Adrenal gland (tissue), 12 donors: ENCODE results near the gene RNF130. TPM values are rescaled to one million over a fixed set of nuclear protein-coding genes. Genes with fewer than 3 reads are reported as not detected.

Source experiments
- DNase-seq, 7 donors: peaks; one replicate each; pipeline ENCODE4 v3.0.0-alpha.2; 2019 to 2020
- H3K27ac ChIP-seq, 5 donors: fragments of 200-600 bp; sonication (generic) in 4 of 5; 1 replicate in 3 of 5; 2 replicates in 2 of 5; pipeline versions ENCODE4 v1.5.1 to v1.8.0; 2016 to 2020; ENCODE audit warnings: mild to moderate bottlenecking in 1 of 5
- H3K27me3 ChIP-seq: fragments of 200-600 bp; 2 replicates; pipeline ENCODE4 v1.8.0; 2021
- H3K36me3 ChIP-seq, 2 donors: fragments of 200-600 bp; replicated peaks in 1 of 2; 1 replicate in 1 of 2; 2 replicates in 1 of 2; pipeline versions ENCODE4 v1.5.1 to v1.8.0; 2018 to 2022
- H3K4me1 ChIP-seq, 2 donors: fragments of 200-600 bp; replicated peaks in 1 of 2; 1 replicate in 1 of 2; 2 replicates in 1 of 2; pipeline versions ENCODE4 v1.5.1 to v1.8.0; 2018 to 2021
- H3K4me3 ChIP-seq, 4 donors: fragments of 200-600 bp; sonication (generic) in 3 of 4; one replicate each; pipeline ENCODE4 v1.5.1; 2016 to 2018
- H3K9me3 ChIP-seq, 3 donors: fragments of 200-600 bp; sonication (generic) in 1 of 3; replicated peaks in 1 of 3; 1 replicate in 2 of 3; 2 replicates in 1 of 3; pipeline versions ENCODE4 v1.5.1 to v1.8.0; 2016 to 2021
- POLR2A ChIP-seq, 2 donors: fragments of 450-650 bp; IDR thresholded peaks; one replicate each; pipeline ENCODE4 v1.6.1; 2017; ENCODE audit warnings: antibody characterized with exemption in 2 of 2, mild to moderate bottlenecking in 2 of 2, moderate library complexity in 1 of 2
- WGBS, 4 donors: extraction: QIAGEN DNeasy Blood & Tissue Kit in 2 of 4; methylation state at CpG; one replicate each; pipeline versions ENCODE4 v1.1.5 to v1.1.7; 2013 to 2017; 5-methylcytosine and 5-hydroxymethylcytosine counted together
- intact Hi-C, 2 donors: fragments of 100-400 bp; cut with DNase I; formaldehyde crosslinking; loops; one replicate each; pipeline versions ENCODE4 v1.14.1 to v1.15.0; 2022 to 2023
- polyA plus RNA-seq, 3 donors: library from polyadenylated mRNA; stranded (reverse); fragments of 200-250 nt in 2 of 3; fragments of 350-450 nt in 1 of 3; fragmentation: Illumina TruSeq in 1 of 3; extraction: RNeasy Lipid Tissue Mini Kit (QIAGEN cat#74804) in 1 of 3; gene quantifications; one replicate each; pipeline ENCODE4 v1.2.3, GENCODE V29; 2013 to 2014
- total RNA-seq, 9 donors: library from RNA; depleted of rRNA in 4 of 9; stranded (reverse); fragments of >200 nt in 4 of 9; fragments of 120-200 nt in 1 of 9; fragmentation: NEBNext Ultra II Directional in 1 of 9; extraction: Animal tissue kit (Norgen Biotek cat#: 25700) in 1 of 9; gene quantifications; one replicate each; pipeline versions ENCODE4 v1.1.0 to v1.2.4, GENCODE V29; 2013 to 2023
- TF ChIP-seq, protein P1 (sequence below), 6 experiments: fragments of 450-650 bp in 4 of 6; fragments of 200-600 bp in 2 of 6; sonication (generic) in 1 of 6; IDR thresholded peaks; 1 replicate in 5 of 6; 2 replicates in 1 of 6; pipeline versions ENCODE4 v1.5.1 to v1.8.0; 2016 to 2021; ENCODE audit warnings: antibody characterized with exemption in 6 of 6, mild to moderate bottlenecking in 2 of 6, moderate library complexity in 1 of 6
- donor health status: healthy with polysubstance abuse.
- donor health status: Bipolar disorder and iron deficiency.
- donor health status: DM: yes; HTN: yes; CAD: no.
- donor health status: DM: no; HTN: no; CAD: no.
- donor health status: DM: no; HTN: no; CAD: no.
- donor health status: DM: yes; HTN: yes; CAD: no.

RNF130 gene
- total and polyA plus RNA-seq, 12 donors: 36.8 to 138 (median 75.1) TPM

DNA sequence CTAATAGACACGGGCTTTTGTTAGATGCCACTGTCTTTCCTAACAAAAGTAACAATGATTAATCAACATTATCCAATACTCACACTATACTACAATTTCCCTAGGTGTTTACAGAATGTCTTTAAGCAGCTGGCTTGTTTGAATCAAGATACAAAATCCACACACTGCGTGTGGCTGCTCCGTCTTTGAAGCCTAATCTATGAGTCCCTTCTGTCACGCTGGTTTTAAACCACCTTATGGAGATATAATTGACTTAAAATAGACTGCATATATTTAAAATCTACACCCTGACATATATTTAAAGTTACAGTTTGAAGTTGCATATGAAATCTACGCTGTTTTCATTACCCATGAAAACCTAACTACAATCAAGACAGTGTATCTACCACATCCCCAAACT lies 89.9 kb downstream of the RNF130 start:
- Histone ChIP-seq H3K27ac (no peak overlapping the region), H3K4me1 (no peaks in the 10 kb centered on the region), H3K9me3 (no peaks in the 10 kb centered on the region), H3K27me3 (no peaks in the 10 kb centered on the region), H3K4me3 (no peak overlapping the region), H3K36me3 (no peaks in the 10 kb centered on the region)
- WGBS, 4 donors: 94 to 96% (median 95%) methylated on average over 5 of the region's 5 CpGs
- intact Hi-C loops: no loop called here
- DNase-seq: no peak
- TF ChIP-seq, protein P1, sequence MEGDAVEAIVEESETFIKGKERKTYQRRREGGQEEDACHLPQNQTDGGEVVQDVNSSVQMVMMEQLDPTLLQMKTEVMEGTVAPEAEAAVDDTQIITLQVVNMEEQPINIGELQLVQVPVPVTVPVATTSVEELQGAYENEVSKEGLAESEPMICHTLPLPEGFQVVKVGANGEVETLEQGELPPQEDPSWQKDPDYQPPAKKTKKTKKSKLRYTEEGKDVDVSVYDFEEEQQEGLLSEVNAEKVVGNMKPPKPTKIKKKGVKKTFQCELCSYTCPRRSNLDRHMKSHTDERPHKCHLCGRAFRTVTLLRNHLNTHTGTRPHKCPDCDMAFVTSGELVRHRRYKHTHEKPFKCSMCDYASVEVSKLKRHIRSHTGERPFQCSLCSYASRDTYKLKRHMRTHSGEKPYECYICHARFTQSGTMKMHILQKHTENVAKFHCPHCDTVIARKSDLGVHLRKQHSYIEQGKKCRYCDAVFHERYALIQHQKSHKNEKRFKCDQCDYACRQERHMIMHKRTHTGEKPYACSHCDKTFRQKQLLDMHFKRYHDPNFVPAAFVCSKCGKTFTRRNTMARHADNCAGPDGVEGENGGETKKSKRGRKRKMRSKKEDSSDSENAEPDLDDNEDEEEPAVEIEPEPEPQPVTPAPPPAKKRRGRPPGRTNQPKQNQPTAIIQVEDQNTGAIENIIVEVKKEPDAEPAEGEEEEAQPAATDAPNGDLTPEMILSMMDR (IDR thresholded peaks at IDR 0.05): no peak
- TF ChIP-seq POLR2A (IDR thresholded peaks at IDR 0.05): no peak

DNA sequence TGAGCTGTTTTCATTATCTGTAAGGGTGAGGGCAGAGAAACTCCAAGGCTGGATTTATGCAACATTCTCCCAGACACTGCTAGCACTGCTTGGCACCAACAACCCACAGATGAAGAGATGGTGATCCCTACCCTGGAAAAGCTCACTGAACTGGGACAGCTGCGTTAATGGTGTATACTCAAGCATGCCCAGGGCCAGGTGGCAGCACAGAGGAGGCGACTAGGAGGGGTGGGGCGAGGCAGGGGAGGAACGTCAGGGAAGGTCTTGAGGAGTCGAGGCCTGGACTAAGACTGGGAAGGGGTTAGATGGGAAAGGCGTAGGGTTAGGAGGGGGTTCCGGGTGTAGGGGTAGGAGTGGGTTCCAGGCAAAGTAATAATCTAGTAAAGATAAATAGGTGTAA lies 90.8 kb downstream of the RNF130 start:
- Histone ChIP-seq H3K4me3 (no peak overlapping the region), H3K4me1 (no peaks in the 10 kb centered on the region), H3K27me3 (no peaks in the 10 kb centered on the region), H3K27ac (no peak overlapping the region), H3K36me3 (peaks cover 0 to under 1% of the 10 kb centered on the region in 2 donors), H3K9me3 (no peaks in the 10 kb centered on the region)
- DNase-seq: no peak
- TF ChIP-seq, protein P1 (IDR thresholded peaks at IDR 0.05): no peak
- TF ChIP-seq POLR2A (IDR thresholded peaks at IDR 0.05): no peak
- intact Hi-C loops: no loop called here
- WGBS, 4 donors: 95 to 97% (median 97%) methylated on average over 7 of the region's 7 CpGs

DNA sequence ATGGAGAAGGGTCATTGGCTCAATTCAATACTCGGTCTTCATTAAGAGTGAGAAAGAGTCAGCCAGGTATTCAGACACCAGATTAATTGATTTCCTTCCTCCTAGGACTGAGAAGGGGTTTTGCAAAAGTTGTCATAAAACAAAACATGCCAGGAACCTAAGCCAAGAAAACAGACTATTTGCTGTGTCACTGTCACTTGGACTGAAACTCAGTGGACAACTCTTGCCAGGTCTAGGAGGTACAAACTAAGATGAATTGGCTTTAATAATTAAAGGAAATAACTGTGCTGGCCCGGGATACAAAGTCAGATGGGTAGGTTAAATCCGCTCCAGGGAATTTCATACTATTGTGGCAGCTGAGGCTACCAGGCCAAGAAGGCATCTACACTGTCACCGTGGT lies 92.8 kb downstream of the RNF130 start:
- H3K27ac ChIP-seq: no peak overlapping the region
- DNase-seq: no peak
- no peak overlapping the region for H3K4me3 ChIP-seq
- 80 to 90% (median 82%) methylated on average over 4 of the region's 4 CpGs for WGBS, 4 donors
- intact Hi-C loops: no loop called here
- TF ChIP-seq, protein P1 (IDR thresholded peaks at IDR 0.05): no peak
- TF ChIP-seq POLR2A (IDR thresholded peaks at IDR 0.05): no peak
- H3K27me3 ChIP-seq: no peaks in the 10 kb centered on the region
- peaks cover 0 to 12% of the 10 kb centered on the region in 2 donors for H3K36me3 ChIP-seq
- H3K9me3 ChIP-seq: no peaks in the 10 kb centered on the region
- H3K4me1 ChIP-seq: no peaks in the 10 kb centered on the region

DNA sequence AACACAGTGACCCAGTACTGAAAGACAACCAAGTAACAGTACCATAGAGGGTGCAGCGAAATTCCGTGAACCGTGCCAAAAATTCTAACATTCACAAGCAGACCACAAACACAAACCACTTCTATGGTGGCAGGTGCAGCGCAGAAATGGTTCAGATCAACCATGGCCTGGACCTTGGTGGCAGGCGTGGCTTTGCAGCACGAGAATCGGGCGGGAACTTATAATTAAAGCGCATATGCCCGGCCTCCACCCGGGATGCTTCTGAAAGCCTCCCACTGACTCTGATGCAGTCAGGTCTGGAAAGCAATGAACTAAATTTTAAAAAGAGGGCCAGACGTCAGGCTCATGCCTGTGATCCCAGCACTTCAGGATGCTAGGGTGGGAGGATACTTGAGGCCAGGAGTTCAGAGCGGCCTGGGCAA lies 95.8 kb downstream of the RNF130 start:
- Histone ChIP-seq H3K36me3 (peaks cover 0 to 12% of the 10 kb centered on the region in 2 donors), H3K9me3 (no peaks in the 10 kb centered on the region), H3K27me3 (no peaks in the 10 kb centered on the region), H3K27ac (no peak overlapping the region), H3K4me1 (no peaks in the 10 kb centered on the region), H3K4me3 (no peak overlapping the region)
- DNase-seq: no peak
- TF ChIP-seq POLR2A (IDR thresholded peaks at IDR 0.05): no peak
- TF ChIP-seq, protein P1 (IDR thresholded peaks at IDR 0.05): no peak
- 90 to 99% (median 94%) methylated on average over 13 of the region's 13 CpGs for WGBS, 4 donors
- intact Hi-C loops: no loop called here
